Thymus (tissue), 11 donors: ENCODE data around the gene NDST1. TPM values are rescaled to one million over a fixed set of nuclear protein-coding genes. Genes with fewer than 3 reads are reported as not detected.

Experiments
- DNase-seq, 9 donors: peaks; one replicate each; pipeline ENCODE4 v3.0.0-alpha.2; 2013; ENCODE audit warnings: low spot score in 9 of 9, low read depth in 6 of 9, missing footprints in 1 of 9
- H3K27ac ChIP-seq, 2 donors: one replicate each; pipeline ENCODE4 v1.5.1; 2013; ENCODE audit warnings: control low read depth in 1 of 2, low read depth in 1 of 2, low read length in 1 of 2, mild to moderate bottlenecking in 1 of 2, moderate library complexity in 1 of 2
- H3K27me3 ChIP-seq, 2 donors: one replicate each; pipeline ENCODE4 v1.5.1; 2013; ENCODE audit warnings: low read length in 1 of 2; ENCODE audit not compliant: control insufficient read depth in 2 of 2, insufficient read depth in 1 of 2
- H3K36me3 ChIP-seq, 2 donors: one replicate each; pipeline ENCODE4 v1.5.1; 2013; ENCODE audit warnings: low read length in 1 of 2, mild to moderate bottlenecking in 1 of 2, moderate library complexity in 1 of 2; ENCODE audit not compliant: control insufficient read depth in 2 of 2, insufficient read depth in 2 of 2
- H3K4me1 ChIP-seq, 2 donors: one replicate each; pipeline ENCODE4 v1.5.1; 2013; ENCODE audit warnings: low read length in 2 of 2; ENCODE audit not compliant: control insufficient read depth in 2 of 2, insufficient read depth in 2 of 2
- H3K4me3 ChIP-seq, 2 donors: one replicate each; pipeline ENCODE4 v1.5.1; 2013; ENCODE audit warnings: low read length in 2 of 2, control low read depth in 1 of 2, mild to moderate bottlenecking in 1 of 2
- H3K9me3 ChIP-seq, 2 donors: one replicate each; pipeline ENCODE4 v1.5.1; 2013; ENCODE audit warnings: low read length in 1 of 2, mild to moderate bottlenecking in 1 of 2; ENCODE audit not compliant: control insufficient read depth in 2 of 2, insufficient read depth in 1 of 2
- WGBS: extraction: QIAGEN DNeasy Blood & Tissue Kit; methylation state at CpG from one replicate; pipeline ENCODE4 v1.1.7; 2013; 5-methylcytosine and 5-hydroxymethylcytosine counted together
- polyA plus RNA-seq: library from polyadenylated mRNA; stranded (reverse); fragments of 200-250 nt; gene quantifications from one replicate; pipeline ENCODE4 v1.2.3, GENCODE V29; 2013
- total RNA-seq: library from RNA; stranded (reverse); fragments of 120-200 nt; gene quantifications from one replicate; pipeline ENCODE4 v1.2.4, GENCODE V29; 2013
- donor health status: healthy.

Gene NDST1
- total and polyA plus RNA-seq, 2 donors, result 2.8 to 6.4 TPM

- 81% methylated on average over 2 of the region's 2 CpGs for WGBS
- DNase-seq, result no peak
- H3K36me3 ChIP-seq, result no peaks in the 10 kb centered on the region
- H3K4me1 ChIP-seq, result no peaks in the 10 kb centered on the region
- H3K27me3 ChIP-seq, result no peaks in the 10 kb centered on the region
- no peaks in the 10 kb centered on the region for H3K9me3 ChIP-seq
- H3K27ac ChIP-seq, result no peak overlapping the region
- H3K4me3 ChIP-seq, result no peak overlapping the region
Measured at GRCh38 chr5:150561192-150561512, 53.2 kb downstream of the NDST1 start.

GRCh38 chr5:150561571-150562275 is 53.8 kb downstream of the NDST1 start:
- Histone ChIP-seq H3K27me3 (no peaks in the 10 kb centered on the region), H3K4me3 (no peak overlapping the region), H3K36me3 (no peaks in the 10 kb centered on the region), H3K9me3 (no peaks in the 10 kb centered on the region), H3K27ac (no peak overlapping the region), H3K4me1 (no peaks in the 10 kb centered on the region)
- WGBS, result 93% methylated on average over 4 of the region's 4 CpGs
- DNase-seq, result no peak

- Histone ChIP-seq H3K27ac (no peak overlapping the region), H3K4me3 (no peak overlapping the region), H3K36me3 (no peaks in the 10 kb centered on the region), H3K27me3 (no peaks in the 10 kb centered on the region), H3K9me3 (no peaks in the 10 kb centered on the region), H3K4me1 (no peaks in the 10 kb centered on the region)
- DNase-seq, result peak in 7 of 9 donors; percentile 10 to 51 (median 16)
- 81% methylated on average over 2 of the region's 2 CpGs for WGBS
Measured at GRCh38 chr5:150562832-150563231, 54.9 kb downstream of the NDST1 start.

GRCh38 chr5:150565868-150566267 is 57.9 kb downstream of the NDST1 start:
- Histone ChIP-seq H3K36me3 (no peaks in the 10 kb centered on the region), H3K4me1 (no peaks in the 10 kb centered on the region), H3K27me3 (no peaks in the 10 kb centered on the region), H3K4me3 (no peak overlapping the region), H3K27ac (no peak overlapping the region), H3K9me3 (no peaks in the 10 kb centered on the region)
- WGBS, result 45% methylated on average over 1 of the region's 1 CpG
- DNase-seq, result no peak

- no peak overlapping the region for H3K27ac ChIP-seq
- no peak for DNase-seq
Measured at GRCh38 chr5:150567031-150567717, 59.2 kb downstream of the NDST1 start.

GRCh38 chr5:150568663-150569062 is 60.7 kb downstream of the NDST1 start:
- Histone ChIP-seq H3K4me3 (no peak overlapping the region), H3K9me3 (no peaks in the 10 kb centered on the region), H3K4me1 (no peaks in the 10 kb centered on the region), H3K27ac (no peak overlapping the region), H3K36me3 (no peaks in the 10 kb centered on the region), H3K27me3 (no peaks in the 10 kb centered on the region)
- DNase-seq, result no peak

More at GRCh38 chr5:150567031-150567717, 59.2 kb downstream of the NDST1 start:
- WGBS, result 95% methylated on average over 3 of the region's 3 CpGs
- Histone ChIP-seq H3K27me3 (no peaks in the 10 kb centered on the region), H3K9me3 (no peaks in the 10 kb centered on the region), H3K36me3 (no peaks in the 10 kb centered on the region), H3K4me3 (no peak overlapping the region), H3K4me1 (no peaks in the 10 kb centered on the region)

- H3K36me3 ChIP-seq, result no peaks in the 10 kb centered on the region
- H3K27me3 ChIP-seq, result no peaks in the 10 kb centered on the region
- WGBS, result 92% methylated on average over 7 of the region's 7 CpGs
- H3K4me1 ChIP-seq, result no peaks in the 10 kb centered on the region
- DNase-seq, result no peak
- no peak overlapping the region for H3K4me3 ChIP-seq
- H3K27ac ChIP-seq, result no peak overlapping the region
- no peaks in the 10 kb centered on the region for H3K9me3 ChIP-seq
Measured at GRCh38 chr5:150570333-150570732, 62.4 kb downstream of the NDST1 start.

- no peaks in the 10 kb centered on the region for H3K9me3 ChIP-seq
- no peaks in the 10 kb centered on the region for H3K27me3 ChIP-seq
- no peak for DNase-seq
- no peak overlapping the region for H3K4me3 ChIP-seq
- H3K27ac ChIP-seq, result no peak overlapping the region
- no peaks in the 10 kb centered on the region for H3K4me1 ChIP-seq
- no peaks in the 10 kb centered on the region for H3K36me3 ChIP-seq
Measured at GRCh38 chr5:150571836-150572235, 63.9 kb downstream of the NDST1 start.

GRCh38 chr5:150573216-150573615 is 65.3 kb downstream of the NDST1 start:
- WGBS, result 97% methylated on average over 5 of the region's 5 CpGs
- no peaks in the 10 kb centered on the region for H3K4me1 ChIP-seq
- H3K27ac ChIP-seq, result no peak overlapping the region
- H3K4me3 ChIP-seq, result no peak overlapping the region
- H3K9me3 ChIP-seq, result no peaks in the 10 kb centered on the region
- no peaks in the 10 kb centered on the region for H3K27me3 ChIP-seq
- H3K36me3 ChIP-seq, result no peaks in the 10 kb centered on the region
- no peak for DNase-seq
